ENCODE measurements around the gene MIX23.

DNA sequence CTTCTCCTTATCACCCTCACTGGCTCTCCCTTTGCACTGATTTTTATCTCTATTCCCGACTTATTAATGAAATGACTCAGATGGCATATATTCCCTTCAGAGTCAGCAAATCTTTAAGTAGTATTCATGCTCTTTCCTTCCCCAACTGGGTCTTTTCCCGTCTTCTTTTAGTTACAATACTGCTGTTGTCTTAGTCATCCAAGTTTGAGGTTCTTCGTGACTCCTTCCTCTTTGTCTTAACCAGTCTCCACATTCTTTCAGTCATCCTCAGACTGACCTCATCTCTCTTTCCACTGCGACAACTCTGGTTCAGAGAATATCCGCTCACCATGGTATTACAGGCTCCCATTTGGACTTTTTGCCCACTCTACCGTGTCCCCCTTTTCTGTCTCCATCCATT lies 20.5 kb upstream of the MIX23 start:
- TF ChIP-seq POLR2A (IDR thresholded peaks at IDR 0.05) (no peak), CTCF (IDR thresholded peaks at IDR 0.05) (no peak)

All from thyroid gland (tissue), 4 donors.